ENCODE measurements around the gene GPR3.

DNA sequence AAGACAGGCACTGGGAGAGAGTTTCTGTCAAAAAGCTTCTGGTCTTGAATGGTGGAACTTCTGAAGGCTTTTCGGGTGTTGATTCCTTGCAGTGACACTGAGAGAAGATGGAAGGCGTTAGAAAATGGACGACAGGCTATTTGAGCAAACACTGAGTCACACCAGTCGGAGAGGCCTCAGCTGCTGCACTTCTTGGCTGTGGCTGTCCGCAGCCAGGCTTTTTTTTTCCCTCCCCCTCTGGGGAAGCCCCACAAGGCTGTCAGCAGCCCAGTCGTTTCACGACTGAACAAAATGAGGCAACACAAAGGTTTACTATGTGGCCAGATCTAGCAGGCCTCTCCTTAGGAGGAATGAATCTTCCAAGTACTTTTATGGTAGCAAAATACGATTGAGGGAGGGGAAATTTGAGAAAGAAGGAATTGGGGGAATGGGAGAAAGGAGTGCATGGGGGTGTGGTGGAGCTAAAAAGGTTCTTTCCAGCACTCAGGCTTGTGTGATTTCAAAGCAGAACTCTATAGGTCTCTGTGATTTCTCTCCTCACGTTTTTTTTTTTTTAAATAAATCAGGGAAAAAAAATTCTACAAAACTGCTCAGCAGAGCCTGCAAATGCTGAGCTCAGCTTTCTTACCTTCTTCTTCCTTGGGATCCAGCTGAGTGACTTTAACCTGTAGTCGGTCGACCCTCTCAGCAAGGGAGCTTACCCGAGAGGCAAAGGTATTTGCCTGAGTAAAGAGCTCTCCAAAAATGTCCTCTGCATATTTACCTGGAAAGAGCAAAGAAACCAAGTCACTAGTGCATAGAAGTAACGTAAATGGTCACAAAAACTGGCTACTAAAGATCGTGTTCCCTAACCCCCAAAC, 26.1 kb downstream of the GPR3 start:
- TF ChIP-seq POLR2A (IDR thresholded peaks at IDR 0.05) = no peak
- TF ChIP-seq, protein P1, sequence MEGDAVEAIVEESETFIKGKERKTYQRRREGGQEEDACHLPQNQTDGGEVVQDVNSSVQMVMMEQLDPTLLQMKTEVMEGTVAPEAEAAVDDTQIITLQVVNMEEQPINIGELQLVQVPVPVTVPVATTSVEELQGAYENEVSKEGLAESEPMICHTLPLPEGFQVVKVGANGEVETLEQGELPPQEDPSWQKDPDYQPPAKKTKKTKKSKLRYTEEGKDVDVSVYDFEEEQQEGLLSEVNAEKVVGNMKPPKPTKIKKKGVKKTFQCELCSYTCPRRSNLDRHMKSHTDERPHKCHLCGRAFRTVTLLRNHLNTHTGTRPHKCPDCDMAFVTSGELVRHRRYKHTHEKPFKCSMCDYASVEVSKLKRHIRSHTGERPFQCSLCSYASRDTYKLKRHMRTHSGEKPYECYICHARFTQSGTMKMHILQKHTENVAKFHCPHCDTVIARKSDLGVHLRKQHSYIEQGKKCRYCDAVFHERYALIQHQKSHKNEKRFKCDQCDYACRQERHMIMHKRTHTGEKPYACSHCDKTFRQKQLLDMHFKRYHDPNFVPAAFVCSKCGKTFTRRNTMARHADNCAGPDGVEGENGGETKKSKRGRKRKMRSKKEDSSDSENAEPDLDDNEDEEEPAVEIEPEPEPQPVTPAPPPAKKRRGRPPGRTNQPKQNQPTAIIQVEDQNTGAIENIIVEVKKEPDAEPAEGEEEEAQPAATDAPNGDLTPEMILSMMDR (IDR thresholded peaks at IDR 0.05) = no peak

Measured in gastroesophageal sphincter (tissue), 3 donors.